Activated T-helper 1 cell treated with anti-CD3 and anti-CD28 coated beads, Interleukin-12 subunit alpha, Interleukin-12 subunit beta, Interleukin-2, Interleukin-4 antibody, amounts not matched to agents 30 ng/mL and 10 ng/mL and 1 ng/mL, durations not matched to agents 14 hours and 24 hours and 36 hours (primary cell): ENCODE results near the gene SLX1A. TPM values are rescaled to one million over a fixed set of nuclear protein-coding genes. Genes with fewer than 3 reads are reported as not detected.
"Not testable (repeated sequence)": the region's sequence is repeated elsewhere in the genome, so short reads cannot be mapped to it uniquely, and the experiment has no call there.

Experiments used
- DNase-seq: peaks from one replicate; pipeline ENCODE4 v3.0.0; 2021; ENCODE audit warnings: low spot score
- H3K27ac Mint-ChIP-seq: one replicate; pipeline ENCODE4 v1.8.0; 2021; ENCODE audit warnings: mild to moderate bottlenecking, mixed read lengths
- H3K27me3 Mint-ChIP-seq: one replicate; pipeline ENCODE4 v1.8.0; 2022; ENCODE audit warnings: mild to moderate bottlenecking, moderate library complexity, mixed read lengths; ENCODE audit not compliant: insufficient read depth
- H3K36me3 Mint-ChIP-seq: one replicate; pipeline ENCODE4 v1.8.0; 2021; ENCODE audit warnings: low read depth, mixed read lengths
- H3K4me1 Mint-ChIP-seq: one replicate; pipeline ENCODE4 v1.8.0; 2021; ENCODE audit warnings: low read depth, mixed read lengths
- H3K4me3 Mint-ChIP-seq: one replicate; pipeline ENCODE4 v1.8.0; 2021; ENCODE audit warnings: mild to moderate bottlenecking, moderate library complexity, mixed read lengths
- H3K9me3 Mint-ChIP-seq: one replicate; pipeline ENCODE4 v1.8.0; 2021; ENCODE audit warnings: mixed read lengths
- intact Hi-C: fragments of 100-400 bp; cut with micrococcal nuclease; formaldehyde crosslinking; loops from one replicate; pipeline ENCODE4 v1.15.1; 2024
- total RNA-seq: library from RNA; stranded (reverse); gene quantifications from 2 replicates; pipeline ENCODE4 v1.2.3, GENCODE V29; 2022

Gene SLX1A
- total RNA-seq, 1 donor from 2014 or later, result 63.2 TPM

DNA sequence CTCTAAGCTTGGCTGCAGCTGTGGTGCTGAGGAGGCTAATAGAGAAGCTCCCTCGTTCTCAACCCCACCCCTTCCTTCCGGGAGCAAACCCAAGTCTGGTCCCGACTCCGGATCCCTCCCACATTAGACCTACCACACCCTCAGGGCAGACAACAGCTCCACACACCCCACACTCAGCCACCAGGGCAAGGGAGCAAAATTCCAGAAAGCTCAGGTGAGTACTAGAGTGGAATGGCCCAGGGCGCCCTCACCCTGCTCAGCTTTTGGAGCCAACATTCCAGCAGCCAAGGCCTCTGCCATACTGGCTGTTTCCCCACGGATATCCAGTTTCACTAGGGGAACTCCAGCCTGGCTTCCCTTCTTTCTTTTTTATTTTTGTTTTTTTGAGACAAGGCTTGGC, 15.4 kb downstream of the SLX1A start:
- H3K9me3 Mint-ChIP-seq, DNase-seq, H3K36me3 Mint-ChIP-seq, H3K27me3 Mint-ChIP-seq, H3K27ac Mint-ChIP-seq, H3K4me1 Mint-ChIP-seq, H3K4me3 Mint-ChIP-seq, intact Hi-C loops: not testable (repeated sequence)

DNA sequence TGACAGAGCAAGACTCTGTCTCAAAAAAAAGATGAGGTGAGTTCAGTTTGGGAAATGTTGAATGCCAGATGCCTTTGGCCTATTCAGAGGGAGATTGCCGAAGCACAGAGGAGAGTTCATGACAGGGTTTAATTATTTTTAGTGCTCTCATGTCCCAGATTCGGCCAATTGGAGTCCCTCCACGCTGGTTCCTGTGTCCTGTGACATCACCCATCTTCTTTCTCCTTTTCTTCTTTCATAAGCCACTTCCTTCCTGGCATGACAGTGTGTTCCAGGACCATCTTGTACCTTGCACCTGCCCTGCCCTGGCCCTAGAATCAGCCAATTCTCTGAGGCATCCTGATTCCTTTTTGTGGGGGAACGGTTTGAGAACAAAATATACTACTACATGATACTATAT, 17.7 kb downstream of the SLX1A start:
- H3K4me3 Mint-ChIP-seq, intact Hi-C loops, DNase-seq, H3K27me3 Mint-ChIP-seq, H3K36me3 Mint-ChIP-seq, H3K9me3 Mint-ChIP-seq, H3K4me1 Mint-ChIP-seq, H3K27ac Mint-ChIP-seq: not testable (repeated sequence)

DNA sequence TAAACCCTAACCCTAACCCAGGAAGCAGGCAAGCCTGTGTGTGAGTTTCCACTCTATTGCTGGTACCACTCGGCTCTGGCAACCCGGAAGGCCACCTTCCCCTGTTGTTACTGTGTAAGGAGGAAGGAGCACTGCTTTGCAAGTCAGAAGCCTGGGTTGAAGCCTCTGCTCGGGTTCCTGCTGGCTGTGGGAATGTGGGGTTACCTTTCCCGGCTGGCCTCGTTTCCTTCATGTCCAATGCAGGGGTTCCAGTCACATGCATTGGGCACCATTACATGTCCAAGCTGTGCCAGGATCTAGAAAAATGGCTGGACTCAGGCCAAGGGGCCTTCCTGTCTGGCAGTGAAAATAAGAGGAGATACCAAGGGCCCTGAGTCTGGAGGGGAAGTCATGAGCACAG, 23.4 kb downstream of the SLX1A start:
- H3K4me1 Mint-ChIP-seq, H3K27me3 Mint-ChIP-seq, H3K27ac Mint-ChIP-seq, H3K36me3 Mint-ChIP-seq, H3K4me3 Mint-ChIP-seq, intact Hi-C loops, DNase-seq, H3K9me3 Mint-ChIP-seq: not testable (repeated sequence)

Other genes starting within 250 kb of the SLX1A start
- 41.5 and 43.7 TPM in 2 replicates for gene TMEM219, start 231.8 kb upstream of the SLX1A start, total RNA-seq
- 38.5 and 39.7 TPM in 2 replicates for gene TAOK2, start 220.0 kb upstream of the SLX1A start, total RNA-seq
- 48.8 and 50.1 TPM in 2 replicates for gene HIRIP3, start 198.3 kb upstream of the SLX1A start, total RNA-seq
- 128 and 137 TPM in 2 replicates for gene INO80E, start 197.6 kb upstream of the SLX1A start, total RNA-seq
- 2.0 and 2.3 TPM in 2 replicates for gene DOC2A, start 182.8 kb upstream of the SLX1A start, total RNA-seq
- not detected in 2 replicates for gene C16orf92, start 170.7 kb upstream of the SLX1A start, total RNA-seq
- gene TLCD3B, start 162.6 kb upstream of the SLX1A start, total RNA-seq, result 1.6 and 1.9 TPM in 2 replicates
- gene ALDOA, start 128.1 kb upstream of the SLX1A start, total RNA-seq, result 1,715 and 1,718 TPM in 2 replicates
- 133 and 147 TPM in 2 replicates for gene PPP4C, start 117.9 kb upstream of the SLX1A start, total RNA-seq
- gene TBX6, start 102.0 kb upstream of the SLX1A start, total RNA-seq, result 1.6 and 1.8 TPM in 2 replicates
- 14.5 and 15.1 TPM in 2 replicates for gene YPEL3, start 97.7 kb upstream of the SLX1A start, total RNA-seq
- gene GDPD3, start 80.3 kb upstream of the SLX1A start, total RNA-seq, result 4.3 and 6.3 TPM in 2 replicates
- gene MAPK3, start 70.7 kb upstream of the SLX1A start, total RNA-seq, result 53.7 and 58.3 TPM in 2 replicates
- gene CORO1A, start 10.3 kb upstream of the SLX1A start, total RNA-seq, result 816 and 819 TPM in 2 replicates
- gene BOLA2B, start 209 bp upstream of the SLX1A start, total RNA-seq, result 312 and 329 TPM in 2 replicates
- gene SULT1A3, start 5.4 kb downstream of the SLX1A start, total RNA-seq, result 18.9 and 20.4 TPM in 2 replicates
- gene NPIPB13, start 54.6 kb downstream of the SLX1A start, total RNA-seq, result 11.0 and 20.0 TPM in 2 replicates
- 100 and 104 TPM in 2 replicates for gene CD2BP2, start 161.4 kb downstream of the SLX1A start, total RNA-seq
- gene TBC1D10B, start 176.6 kb downstream of the SLX1A start, total RNA-seq, result 68.9 and 73.6 TPM in 2 replicates
- 2.0 and 2.7 TPM in 2 replicates for gene MYL11, start 180.9 kb downstream of the SLX1A start, total RNA-seq
- gene SEPTIN1, start 188.7 kb downstream of the SLX1A start, total RNA-seq, result 195 and 200 TPM in 2 replicates
- 20.2 and 21.4 TPM in 2 replicates for gene ZNF48, start 201.5 kb downstream of the SLX1A start, total RNA-seq
- 8.1 and 8.9 TPM in 2 replicates for gene ZNF771, start 213.7 kb downstream of the SLX1A start, total RNA-seq
- 173 and 178 TPM in 2 replicates for gene DCTPP1, start 236.2 kb downstream of the SLX1A start, total RNA-seq